Inflammatory macrophage treated with lipopolysaccharide for 4 hours (primary cell): ENCODE data around the gene EIF6.
"Not testable (repeated sequence)": the region's sequence is repeated elsewhere in the genome, so short reads cannot be mapped to it uniquely, and the experiment has no call there.

Experiments used
- DNase-seq: peaks from one replicate; pipeline ENCODE4 v3.0.0-alpha.2; 2020

The EIF6 gene

DNA sequence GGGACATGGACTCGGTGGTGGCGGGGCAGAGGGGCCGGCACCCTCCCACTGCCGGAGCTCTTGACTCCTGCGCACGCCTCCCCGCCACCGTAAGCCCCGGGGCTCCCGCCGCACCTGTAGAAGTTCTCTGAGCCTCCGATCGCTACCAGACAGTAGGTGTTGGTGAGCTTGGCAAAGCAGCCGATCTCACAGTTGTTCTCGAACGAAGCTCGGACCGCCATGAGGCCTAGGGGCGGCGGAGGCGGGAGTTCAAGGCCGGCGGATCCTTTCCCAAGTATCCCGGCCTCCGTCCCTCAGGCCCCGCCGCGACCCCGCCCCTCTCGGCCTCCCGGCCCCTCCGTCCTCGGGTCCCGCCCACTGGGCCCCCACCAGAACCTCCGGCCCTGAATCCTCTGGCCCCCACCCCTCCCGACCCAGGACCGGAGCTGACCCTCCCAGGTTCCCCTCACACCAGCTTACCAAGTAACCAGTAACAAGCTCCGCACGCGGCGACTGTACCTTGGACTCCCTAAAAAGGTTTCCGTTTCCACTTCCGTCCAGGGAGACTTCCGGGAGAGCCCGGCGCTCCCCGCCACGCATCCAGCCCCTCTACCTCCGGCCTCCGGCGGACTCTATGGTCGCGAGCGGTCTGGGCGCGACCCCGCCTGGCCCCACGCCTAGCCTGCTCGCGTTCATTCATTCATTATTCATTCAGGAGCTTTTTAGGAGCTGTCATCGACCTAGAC, at the start of gene EIF6:
Gene EIF6 (minus strand): TSS at position 506 of the 725 bp plus-strand sequence. CDS start 285 bp downstream, at position 221.
- peak; percentile 78 for DNase-seq

DNA sequence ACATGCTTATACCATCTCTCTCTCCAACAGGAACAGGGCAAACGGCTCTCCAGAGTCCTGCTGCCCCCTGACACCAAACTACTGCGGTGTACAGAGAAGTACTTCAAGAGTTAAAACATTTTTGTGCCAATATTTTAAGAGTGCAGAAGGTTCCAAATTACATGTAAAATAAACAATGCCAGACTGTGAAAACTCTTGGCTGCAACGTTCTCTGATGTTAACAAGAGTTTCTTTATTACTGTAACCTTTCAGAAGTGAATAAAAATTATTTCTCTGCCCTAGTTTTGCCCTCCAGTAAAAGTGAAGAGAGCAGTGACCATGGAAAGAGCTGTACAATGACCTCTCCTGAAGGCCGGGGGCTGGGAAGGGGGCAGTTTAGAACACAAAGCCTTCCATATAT, 49.0 kb upstream of the EIF6 start:
- no peak for DNase-seq

DNA sequence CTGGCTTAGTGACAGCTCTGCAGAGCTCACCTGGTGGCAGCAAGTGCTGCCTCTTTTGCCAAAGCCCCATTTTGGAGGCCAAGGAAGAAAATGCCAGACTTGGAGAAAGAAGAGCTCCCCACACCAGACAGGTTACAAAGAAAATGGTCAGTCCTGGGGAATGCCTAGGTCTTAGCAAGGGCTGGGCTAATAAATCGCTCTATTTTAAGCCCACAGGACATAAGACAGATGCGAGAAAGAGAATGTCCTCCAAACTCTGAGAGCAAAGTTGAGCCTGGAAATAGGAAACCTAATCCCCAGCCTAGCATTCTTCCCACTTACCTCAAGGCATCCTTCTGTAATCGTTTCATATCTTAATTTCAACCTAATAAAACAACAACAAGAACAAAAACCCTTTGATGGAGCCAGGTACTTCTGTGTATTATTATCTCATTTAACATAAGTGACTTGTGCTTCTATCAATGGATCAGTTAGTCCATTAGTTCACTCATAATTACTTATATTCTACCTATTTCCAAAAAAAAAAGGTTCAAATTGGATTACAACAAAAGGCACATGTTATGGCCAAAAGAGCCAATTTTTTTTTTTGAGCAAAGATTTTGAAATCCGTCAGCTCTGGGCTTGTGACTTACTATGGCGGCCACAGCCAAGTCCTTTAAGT, 48.1 kb upstream of the EIF6 start:
- DNase-seq: no peak

- peak; percentile 60 for DNase-seq
These were observed 45.0 kb upstream of the EIF6 start for GRCh38 chr20:35329435-35330139.

- no peak for DNase-seq
These were observed 44.1 kb upstream of the EIF6 start for GRCh38 chr20:35328689-35329088.

GRCh38 chr20:35328095-35328685, 43.6 kb upstream of the EIF6 start:
- DNase-seq: no peak

GRCh38 chr20:35327074-35327976, 42.8 kb upstream of the EIF6 start:
- DNase-seq: peak; percentile 82

GRCh38 chr20:35326740-35327073, 42.1 kb upstream of the EIF6 start:
- no peak for DNase-seq

- DNase-seq: peak; percentile 83
These were observed 41.6 kb upstream of the EIF6 start for GRCh38 chr20:35326021-35326739.

DNA sequence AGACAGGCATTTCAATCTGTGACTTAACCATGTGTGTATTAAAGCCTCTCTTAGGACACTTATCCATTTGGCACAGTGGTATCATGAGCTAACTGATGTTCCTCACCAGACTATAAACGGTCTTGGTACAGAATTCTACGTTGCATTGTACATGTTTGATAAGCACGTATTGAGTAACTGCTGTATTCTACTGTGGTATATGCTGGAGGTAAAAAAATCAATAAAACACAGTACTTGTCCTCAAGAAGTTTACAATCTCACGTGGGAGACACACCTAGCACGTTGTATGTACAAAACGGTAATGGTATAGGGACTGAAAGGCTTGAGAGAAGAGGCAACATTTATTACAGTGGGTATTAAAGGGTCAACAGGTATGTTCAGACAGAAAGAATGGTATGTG, 40.8 kb upstream of the EIF6 start:
- no peak for DNase-seq

- DNase-seq: no peak
These were observed 36.0 kb upstream of the EIF6 start for GRCh38 chr20:35320396-35321126.

- no peak for DNase-seq
These were observed 35.3 kb upstream of the EIF6 start for GRCh38 chr20:35319871-35320197.

- no peak for DNase-seq
These were observed 34.8 kb upstream of the EIF6 start for GRCh38 chr20:35319192-35319870.

DNA sequence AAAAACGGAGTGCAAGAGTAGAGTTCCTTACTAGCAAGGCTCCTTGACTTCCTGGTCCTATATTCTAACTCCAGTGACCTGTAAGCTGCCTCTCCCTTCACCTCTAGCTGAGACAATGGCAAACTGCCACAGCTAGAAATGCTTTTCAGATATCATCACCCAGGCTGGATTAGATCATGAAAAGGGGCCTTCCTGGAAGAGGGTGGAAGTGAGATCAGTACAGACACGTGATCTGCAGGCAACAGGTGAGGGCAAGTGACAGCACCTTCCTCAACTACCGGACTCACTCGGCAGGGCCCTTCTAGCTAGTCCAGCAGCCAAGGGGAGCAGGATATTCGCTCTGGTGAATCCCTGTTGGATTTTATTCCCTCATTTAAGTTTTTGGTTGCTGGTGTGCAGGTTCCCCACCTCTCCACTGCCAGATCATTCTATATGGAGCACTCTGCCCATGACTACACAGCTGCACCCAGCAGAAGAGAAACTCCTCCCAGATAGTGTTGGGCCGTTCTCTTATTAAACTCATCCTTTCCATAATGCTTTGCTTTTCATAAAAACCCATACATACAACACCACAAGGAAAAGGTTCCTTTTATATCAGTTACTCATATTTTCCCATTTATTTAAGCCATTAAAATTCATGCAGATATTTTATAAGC, 34.1 kb upstream of the EIF6 start:
- no peak for DNase-seq

- peak; percentile 32 for DNase-seq
These were observed 33.0 kb upstream of the EIF6 start for GRCh38 chr20:35317416-35318210.

GRCh38 chr20:35316086-35316485, 31.5 kb upstream of the EIF6 start:
- DNase-seq: no peak

GRCh38 chr20:35315632-35316020, 31.1 kb upstream of the EIF6 start:
- not testable (repeated sequence) for DNase-seq

GRCh38 chr20:35314816-35315631, 30.5 kb upstream of the EIF6 start:
- no peak for DNase-seq
